CD4-positive, alpha-beta T cell (primary cell): Measurements from ENCODE around the gene GARIN5B. TPM values are rescaled to one million over a fixed set of nuclear protein-coding genes. Genes with fewer than 3 reads are reported as not detected.

ENCODE experiments used
- ATAC-seq: fragments of 200-7000 bp; cut with Tn5 transposase; one replicate; pipeline ENCODE4 v1.10.0; 2022; ENCODE audit warnings: mild to moderate bottlenecking; ENCODE audit not compliant: poor library complexity
- CTCF ChIA-PET: fragments of 350-600 bp; sonication (Branson Sonifier 250); formaldehyde crosslinking; loops from one replicate; lab custom pipeline; 2021; ENCODE audit warnings: antibody characterized with exemption, inconsistent platforms; lab: Charles Lee
- POLR2A ChIA-PET: fragments of 350-600 bp; sonication (Branson Sonifier 250); formaldehyde crosslinking; loops from one replicate; lab custom pipeline; 2021; ENCODE audit warnings: antibody characterized with exemption, inconsistent platforms; lab: Charles Lee
- DNase-seq, 14 experiments: peaks; one replicate each; pipeline ENCODE4 v3.0.0-alpha.2; 2013 to 2020; ENCODE audit warnings: mixed read lengths in 2 of 14
- H3K27ac ChIP-seq, 2 donors: one replicate each; pipeline versions ENCODE4 v1.5.1 to v1.7.0; 2013; ENCODE audit warnings: low read length in 2 of 2, low read depth in 1 of 2, mild to moderate bottlenecking in 1 of 2
- H3K27me3 ChIP-seq, 2 experiments: 1 replicate in 1 of 2; 2 replicates in 1 of 2; pipeline versions ENCODE4 v1.6.1 to v1.7.0; 2013; ENCODE audit warnings: low read length in 2 of 2, control low read depth in 1 of 2, mild to moderate bottlenecking in 1 of 2, moderate library complexity in 1 of 2; ENCODE audit not compliant: insufficient read depth in 2 of 2, control insufficient read depth in 1 of 2
- H3K36me3 ChIP-seq: one replicate; pipeline ENCODE4 v1.6.1; 2013; ENCODE audit warnings: low read length, control low read depth; ENCODE audit not compliant: insufficient read depth
- H3K4me1 ChIP-seq: one replicate; pipeline ENCODE4 v1.6.1; 2013; ENCODE audit warnings: low read length, control low read depth; ENCODE audit not compliant: insufficient read depth
- H3K4me3 ChIP-seq: one replicate; pipeline ENCODE4 v1.5.1; 2013; ENCODE audit warnings: mild to moderate bottlenecking, low read length, moderate library complexity
- H3K9me3 ChIP-seq, 2 experiments: 1 replicate in 1 of 2; 2 replicates in 1 of 2; pipeline versions ENCODE4 v1.6.1 to v1.7.0; 2013; ENCODE audit warnings: low read length in 2 of 2, mild to moderate bottlenecking in 2 of 2, control low read depth in 1 of 2, moderate library complexity in 1 of 2; ENCODE audit not compliant: control insufficient read depth in 1 of 2, insufficient read depth in 1 of 2
- H3K27ac Mint-ChIP-seq: one replicate; pipeline ENCODE4 v1.8.0; 2020; ENCODE audit warnings: mixed read lengths
- H3K27me3 Mint-ChIP-seq: one replicate; pipeline ENCODE4 v1.8.0; 2021; ENCODE audit warnings: mixed read lengths
- H3K36me3 Mint-ChIP-seq: one replicate; pipeline ENCODE4 v1.8.0; 2021; ENCODE audit warnings: low read depth, mixed read lengths
- H3K4me1 Mint-ChIP-seq: one replicate; pipeline ENCODE4 v1.8.0; 2021; ENCODE audit warnings: low read depth, mixed read lengths
- H3K4me3 Mint-ChIP-seq: one replicate; pipeline ENCODE4 v1.8.0; 2020; ENCODE audit warnings: mild to moderate bottlenecking, mixed read lengths
- H3K9me3 Mint-ChIP-seq: one replicate; pipeline ENCODE4 v1.8.0; 2020; ENCODE audit warnings: mixed read lengths
- intact Hi-C, 2 experiments: fragments of 100-400 bp; cut with DNase I in 1 of 2; cut with micrococcal nuclease in 1 of 2; formaldehyde crosslinking; loops; one replicate each; pipeline versions ENCODE4 v1.15.1 to v1.9.0; 2023 to 2025; cut with DNase I, micrococcal nuclease
- total RNA-seq, 174 experiments: library from RNA in 2 of 174; stranded (reverse) in 2 of 174; gene quantifications; one replicate each; pipeline ENCODE4 v1.2.3 and lab custom pipeline; 2021 to 2026
- TF ChIP-seq, protein P1 (sequence below): fragments of 200-600 bp; IDR thresholded peaks from one replicate; pipeline ENCODE4 v1.8.0; 2022; ENCODE audit warnings: antibody characterized with exemption, mild to moderate bottlenecking

GARIN5B gene
- total RNA-seq, 2 experiments from 2014 or later: 0.08 TPM; not detected in 1

- H3K4me1 Mint-ChIP-seq: no peaks in the 10 kb centered on the region
- no peak overlapping the region for H3K4me3 Mint-ChIP-seq
- POLR2A ChIA-PET: interaction anchor here (1.0 kb wide), 1 partner anchor 16 kb away, joined by 3 read pairs; no protein-coding TSS in a partner anchor
These were observed 40.7 kb downstream of the GARIN5B start for GRCh38 chr19:55322204-55322885.

DNA sequence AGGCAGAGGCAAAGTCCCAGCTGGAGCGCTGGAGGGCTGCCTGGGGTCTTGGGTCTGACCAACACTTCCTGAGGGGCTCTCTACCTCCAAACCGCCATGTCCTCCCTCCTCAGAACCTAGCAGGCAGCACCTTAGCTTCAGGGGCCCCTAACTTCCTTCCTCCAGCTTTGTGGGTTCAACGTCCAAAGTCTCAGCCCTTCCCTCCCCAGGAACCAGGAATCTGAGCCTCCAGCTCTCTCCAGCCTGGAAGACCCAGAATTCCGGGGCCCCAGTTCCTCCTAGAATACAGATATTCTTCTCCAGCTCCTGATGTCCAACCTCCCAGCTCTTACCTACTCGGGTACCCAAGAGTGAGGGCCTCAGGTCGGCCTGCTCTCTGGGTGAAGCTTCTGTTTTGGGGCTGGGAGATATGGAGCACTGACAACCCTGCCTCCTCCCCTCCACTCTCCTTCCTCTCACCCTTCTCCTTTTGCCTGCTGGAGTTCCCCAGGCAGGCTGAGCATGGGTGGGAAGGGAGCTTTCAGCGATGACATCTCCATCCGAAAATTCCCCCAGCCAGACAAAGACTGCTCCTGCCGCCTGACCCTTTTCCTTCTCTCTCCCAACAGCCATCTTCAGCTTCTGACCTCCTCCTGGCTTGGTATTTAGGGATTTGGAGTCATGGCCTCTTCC is 41.5 kb downstream of the GARIN5B start:
- Mint-ChIP-seq H3K27me3 (peaks cover 13% of the 10 kb centered on the region), H3K36me3 (no peaks in the 10 kb centered on the region), H3K4me1 (no peaks in the 10 kb centered on the region), H3K9me3 (no peaks in the 10 kb centered on the region), H3K27ac (no peak overlapping the region), H3K4me3 (no peak overlapping the region)
- Histone ChIP-seq H3K36me3 (no peaks in the 10 kb centered on the region), H3K9me3 (peaks cover 0 to 4% of the 10 kb centered on the region in 2 experiments), H3K27me3 (no peaks in the 10 kb centered on the region), H3K4me1 (no peaks in the 10 kb centered on the region), H3K27ac (no peak overlapping the region), H3K4me3 (no peak overlapping the region)
- DNase-seq (no peak), ATAC-seq (no peak)
- TF ChIP-seq, protein P1, sequence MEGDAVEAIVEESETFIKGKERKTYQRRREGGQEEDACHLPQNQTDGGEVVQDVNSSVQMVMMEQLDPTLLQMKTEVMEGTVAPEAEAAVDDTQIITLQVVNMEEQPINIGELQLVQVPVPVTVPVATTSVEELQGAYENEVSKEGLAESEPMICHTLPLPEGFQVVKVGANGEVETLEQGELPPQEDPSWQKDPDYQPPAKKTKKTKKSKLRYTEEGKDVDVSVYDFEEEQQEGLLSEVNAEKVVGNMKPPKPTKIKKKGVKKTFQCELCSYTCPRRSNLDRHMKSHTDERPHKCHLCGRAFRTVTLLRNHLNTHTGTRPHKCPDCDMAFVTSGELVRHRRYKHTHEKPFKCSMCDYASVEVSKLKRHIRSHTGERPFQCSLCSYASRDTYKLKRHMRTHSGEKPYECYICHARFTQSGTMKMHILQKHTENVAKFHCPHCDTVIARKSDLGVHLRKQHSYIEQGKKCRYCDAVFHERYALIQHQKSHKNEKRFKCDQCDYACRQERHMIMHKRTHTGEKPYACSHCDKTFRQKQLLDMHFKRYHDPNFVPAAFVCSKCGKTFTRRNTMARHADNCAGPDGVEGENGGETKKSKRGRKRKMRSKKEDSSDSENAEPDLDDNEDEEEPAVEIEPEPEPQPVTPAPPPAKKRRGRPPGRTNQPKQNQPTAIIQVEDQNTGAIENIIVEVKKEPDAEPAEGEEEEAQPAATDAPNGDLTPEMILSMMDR: no peak
- ChIA-PET CTCF (interaction anchor here (1.6 kb wide), 1 partner anchor 20 kb away, joined by 6 read pairs; no protein-coding TSS in a partner anchor), POLR2A (interaction anchor here (1.0 kb wide), 1 partner anchor 17 kb away, joined by 3 read pairs; no protein-coding TSS in a partner anchor)
- intact Hi-C loops: no loop called here

More at GRCh38 chr19:55322204-55322885, 40.7 kb downstream of the GARIN5B start:
- Histone ChIP-seq H3K36me3 (no peaks in the 10 kb centered on the region), H3K27me3 (no peaks in the 10 kb centered on the region), H3K4me3 (no peak overlapping the region), H3K4me1 (no peaks in the 10 kb centered on the region), H3K27ac (no peak overlapping the region), H3K9me3 (peaks cover 0 to 4% of the 10 kb centered on the region in 2 experiments)
- H3K27me3 Mint-ChIP-seq: peaks cover 13% of the 10 kb centered on the region
- DNase-seq (no peak), ATAC-seq (no peak)
- intact Hi-C loops: no loop called here
- no peaks in the 10 kb centered on the region for H3K36me3 Mint-ChIP-seq
- H3K27ac Mint-ChIP-seq: no peak overlapping the region
- TF ChIP-seq, protein P1: no peak
- CTCF ChIA-PET: interaction anchor here (1.6 kb wide), 1 partner anchor 20 kb away, joined by 6 read pairs; no protein-coding TSS in a partner anchor
- no peaks in the 10 kb centered on the region for H3K9me3 Mint-ChIP-seq

- TF ChIP-seq, protein P1: no peak
- DNase-seq (no peak), ATAC-seq (no peak)
- intact Hi-C loops: no loop called here
- CTCF ChIA-PET: interaction anchor here (1.6 kb wide), 1 partner anchor 19 kb away, joined by 6 read pairs; no protein-coding TSS in a partner anchor
- H3K9me3 Mint-ChIP-seq: no peaks in the 10 kb centered on the region
- H3K4me3 Mint-ChIP-seq: no peak overlapping the region
- H3K9me3 ChIP-seq: peaks cover 0 to 4% of the 10 kb centered on the region in 2 experiments
- no peaks in the 10 kb centered on the region for H3K27me3 ChIP-seq
- no peaks in the 10 kb centered on the region for H3K36me3 Mint-ChIP-seq
- H3K4me3 ChIP-seq: no peak overlapping the region
- H3K4me1 ChIP-seq: no peaks in the 10 kb centered on the region
- no peak overlapping the region for H3K27ac ChIP-seq
- H3K4me1 Mint-ChIP-seq: no peaks in the 10 kb centered on the region
- H3K27ac Mint-ChIP-seq: no peak overlapping the region
- no peaks in the 10 kb centered on the region for H3K36me3 ChIP-seq
- POLR2A ChIA-PET: no interaction called here
- H3K27me3 Mint-ChIP-seq: peaks cover 13% of the 10 kb centered on the region
These were observed 42.1 kb downstream of the GARIN5B start for GRCh38 chr19:55320844-55321419.
